ENCODE results near the gene HOXB6.

Gene HOXB6

GRCh38 chr17:48578616-48579470, 25.9 kb downstream of the HOXB6 start:
- FAIRE-seq, result no peak
- no peak for DNase-seq (ENCODE audit: insufficient read length, low spot score)
- no peak for TF ChIP-seq CTCF (IDR thresholded peaks at IDR 0.05; ENCODE audit: insufficient read depth, missing control alignments)

- no peak for FAIRE-seq
- no peak for TF ChIP-seq CTCF (IDR thresholded peaks at IDR 0.05; ENCODE audit: insufficient read depth, missing control alignments)
- no peak for DNase-seq (ENCODE audit: insufficient read length, low spot score)
Measured at GRCh38 chr17:48577946-48578615, 26.7 kb downstream of the HOXB6 start, which contains the start of gene HOXB4. Gene HOXB4, minus strand, starts transcription at chr17:48578350. Its CDS starts 31 bp downstream, at chr17:48578319.

GRCh38 chr17:48577330-48577945, 27.3 kb downstream of the HOXB6 start:
- FAIRE-seq (no peak), DNase-seq (ENCODE audit: insufficient read length, low spot score) (no peak)
- no peak for TF ChIP-seq CTCF (IDR thresholded peaks at IDR 0.05; ENCODE audit: insufficient read depth, missing control alignments)

- TF ChIP-seq CTCF (IDR thresholded peaks at IDR 0.05; ENCODE audit: insufficient read depth, missing control alignments), result no peak
- DNase-seq (ENCODE audit: insufficient read length, low spot score) (no peak), FAIRE-seq (no peak)
Measured at GRCh38 chr17:48576479-48577309, 28.1 kb downstream of the HOXB6 start.

GRCh38 chr17:48575673-48576478, 28.9 kb downstream of the HOXB6 start:
- DNase-seq (ENCODE audit: insufficient read length, low spot score) (no peak), FAIRE-seq (no peak)
- TF ChIP-seq CTCF (IDR thresholded peaks at IDR 0.05; ENCODE audit: insufficient read depth, missing control alignments), result no peak

- DNase-seq (ENCODE audit: insufficient read length, low spot score) (no peak), FAIRE-seq (no peak)
- TF ChIP-seq CTCF (IDR thresholded peaks at IDR 0.05; ENCODE audit: insufficient read depth, missing control alignments), result no peak
Measured at GRCh38 chr17:48575066-48575582, 29.7 kb downstream of the HOXB6 start.

Data from D721Med (cell line).